Loucy (cell line): Measurements from ENCODE around the gene CHRNA9.

Source experiments
- CTCF ChIP-seq: fragments of 200-600 bp; sonication (generic); conservative IDR thresholded peaks from 2 replicates; pipeline ENCODE4 v1.5.1; 2014; ENCODE audit warnings: mild to moderate bottlenecking, antibody characterized with exemption, low read length
- EZH2phosphoT487 ChIP-seq: fragments of 200-600 bp; IDR thresholded peaks from 2 replicates; pipeline ENCODE4 v1.6.1; 2018; ENCODE audit warnings: antibody characterized with exemption, mild to moderate bottlenecking, moderate library complexity, borderline replicate concordance

- TF ChIP-seq CTCF: no peak
- no peak for TF ChIP-seq EZH2phosphoT487
These were observed 66.5 kb downstream of the CHRNA9 start for GRCh38 chr4:40401631-40402030.
